ENCODE results near the gene CTTNBP2. TPM values are rescaled to one million over a fixed set of nuclear protein-coding genes. Genes with fewer than 3 reads are reported as not detected.

The CTTNBP2 gene
- total and polyA plus RNA-seq, 2 experiments from 2014 or later, result 7.9 to 14.5 TPM

- H3K36me3 ChIP-seq (replicated peaks; ENCODE audit: insufficient read depth, low read depth), result no peaks in the 10 kb centered on the region
- no peak for TF ChIP-seq CTCF (IDR thresholded peaks at IDR 0.05; ENCODE audit: poor library complexity)
- no peak for TF ChIP-seq EZH2phosphoT487 (IDR thresholded peaks at IDR 0.05; ENCODE audit: low read depth, severe bottlenecking, unreplicated experiment)
- no peak for TF ChIP-seq EZH2 (IDR thresholded peaks at IDR 0.05; ENCODE audit: borderline replicate concordance)
- H3K9me2 ChIP-seq (replicated peaks; ENCODE audit: insufficient read depth), result no peaks in the 10 kb centered on the region
- H3K4me3 ChIP-seq, result no peak overlapping the region
- peaks cover 12% of the 10 kb centered on the region for H3K4me1 ChIP-seq (ENCODE audit: insufficient read depth)
- H3K27ac ChIP-seq, result no peak overlapping the region
- H3K27me3 ChIP-seq, result no peaks in the 10 kb centered on the region
- WGBS (ENCODE audit: low lambda C conversion rate, missing lambda C conversion rate), result 74% methylated on average over 5 of the region's 5 CpGs
- DNase-seq (ENCODE audit: low spot score), result no peak
- H3K4me2 ChIP-seq, result no peak overlapping the region
- no peaks in the 10 kb centered on the region for H3K79me2 ChIP-seq
- no peaks in the 10 kb centered on the region for H4K20me1 ChIP-seq (ENCODE audit: insufficient read depth, poor library complexity, severe bottlenecking)
- H3K9me3 ChIP-seq (ENCODE audit: low read depth), result no peaks in the 10 kb centered on the region
- H2AFZ ChIP-seq, result no peak overlapping the region
Observed at GRCh38 chr7:117830422-117830954, 42.8 kb downstream of the CTTNBP2 start.

- Histone ChIP-seq H3K9me2 (replicated peaks; ENCODE audit: insufficient read depth) (no peaks in the 10 kb centered on the region), H3K4me1 (ENCODE audit: insufficient read depth) (peaks cover 12% of the 10 kb centered on the region), H2AFZ (no peak overlapping the region), H3K4me2 (no peak overlapping the region), H3K4me3 (no peak overlapping the region), H3K36me3 (replicated peaks; ENCODE audit: insufficient read depth, low read depth) (no peaks in the 10 kb centered on the region), H3K79me2 (no peaks in the 10 kb centered on the region), H4K20me1 (ENCODE audit: insufficient read depth, poor library complexity, severe bottlenecking) (no peaks in the 10 kb centered on the region), H3K27ac (no peak overlapping the region), H3K27me3 (no peaks in the 10 kb centered on the region), H3K9me3 (ENCODE audit: low read depth) (no peaks in the 10 kb centered on the region)
- no peak for DNase-seq (ENCODE audit: low spot score)
- WGBS (ENCODE audit: low lambda C conversion rate, missing lambda C conversion rate), result 96% methylated on average over 1 of the region's 1 CpG
- TF ChIP-seq CTCF (IDR thresholded peaks at IDR 0.05; ENCODE audit: poor library complexity), result no peak
- no peak for TF ChIP-seq EZH2phosphoT487 (IDR thresholded peaks at IDR 0.05; ENCODE audit: low read depth, severe bottlenecking, unreplicated experiment)
- no peak for TF ChIP-seq EZH2 (IDR thresholded peaks at IDR 0.05; ENCODE audit: borderline replicate concordance)
Observed at GRCh38 chr7:117829450-117830117, 43.7 kb downstream of the CTTNBP2 start.

GRCh38 chr7:117828825-117829224, 44.4 kb downstream of the CTTNBP2 start:
- peaks cover 12% of the 10 kb centered on the region for H3K4me1 ChIP-seq (ENCODE audit: insufficient read depth)
- H3K4me3 ChIP-seq, result no peak overlapping the region
- H2AFZ ChIP-seq, result no peak overlapping the region
- TF ChIP-seq CTCF (IDR thresholded peaks at IDR 0.05; ENCODE audit: poor library complexity), result no peak
- TF ChIP-seq EZH2phosphoT487 (IDR thresholded peaks at IDR 0.05; ENCODE audit: low read depth, severe bottlenecking, unreplicated experiment), result no peak
- no peak for TF ChIP-seq EZH2 (IDR thresholded peaks at IDR 0.05; ENCODE audit: borderline replicate concordance)
- H3K9me2 ChIP-seq (replicated peaks; ENCODE audit: insufficient read depth), result no peaks in the 10 kb centered on the region
- H3K27me3 ChIP-seq, result no peaks in the 10 kb centered on the region
- no peaks in the 10 kb centered on the region for H3K36me3 ChIP-seq (replicated peaks; ENCODE audit: insufficient read depth, low read depth)
- 70% methylated on average over 2 of the region's 2 CpGs for WGBS (ENCODE audit: low lambda C conversion rate, missing lambda C conversion rate)
- H3K9me3 ChIP-seq (ENCODE audit: low read depth), result no peaks in the 10 kb centered on the region
- no peaks in the 10 kb centered on the region for H4K20me1 ChIP-seq (ENCODE audit: insufficient read depth, poor library complexity, severe bottlenecking)
- H3K27ac ChIP-seq, result no peak overlapping the region
- no peak overlapping the region for H3K4me2 ChIP-seq
- H3K79me2 ChIP-seq, result no peaks in the 10 kb centered on the region
- no peak for DNase-seq (ENCODE audit: low spot score)
